ENCODE data around the gene MRPL32.

Gene MRPL32

DNA sequence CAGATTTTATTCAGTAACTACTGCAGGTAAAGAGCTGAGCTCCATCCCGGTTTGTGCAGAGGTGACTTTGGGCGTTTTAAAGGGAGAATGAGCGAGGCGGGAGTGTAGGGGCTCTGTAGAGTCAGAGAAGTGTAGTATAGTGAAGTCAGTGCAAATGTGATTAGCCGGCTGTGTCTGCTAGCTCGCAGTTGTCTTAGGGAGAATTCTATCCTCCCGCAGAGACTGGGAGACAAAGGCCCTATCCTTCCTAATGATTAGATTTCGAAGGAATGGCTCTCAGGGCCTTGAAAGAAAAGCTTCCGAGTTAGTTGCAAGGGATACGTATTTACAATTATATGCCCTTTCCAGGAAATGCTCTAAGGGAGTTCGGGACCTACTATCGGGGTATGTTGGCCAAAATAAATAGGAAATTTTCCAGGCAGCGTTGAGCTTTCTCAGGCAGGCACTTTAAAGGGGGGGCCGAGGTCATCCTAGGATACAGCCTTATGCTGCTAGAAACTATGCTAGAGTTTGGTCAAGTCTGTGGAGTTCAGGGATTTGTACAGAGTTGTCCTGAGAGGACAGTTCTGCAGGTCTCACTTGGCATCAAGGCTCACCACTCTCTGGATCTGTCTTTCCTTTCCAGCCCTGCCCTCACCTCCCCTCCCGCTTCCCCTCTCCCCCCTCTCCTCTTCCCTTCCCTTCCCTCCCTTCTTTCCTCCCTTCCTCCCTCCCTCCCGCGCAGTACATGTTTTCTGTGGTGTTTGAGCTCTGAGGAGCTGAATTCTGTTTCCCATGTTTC lies 825 bp downstream of the MRPL32 start:
- no peak for TF ChIP-seq CTCF (conservative IDR thresholded peaks at IDR 0.05; ENCODE audit: low read depth)
- peak; percentile 42 for DNase-seq (ENCODE audit: low spot score)
- CTCF ChIA-PET: interaction anchor here (0.6 to 1.4 kb wide), 7 partner anchors 8 to 990 kb away, joined by 3 to 7 read pairs (median 4); no protein-coding TSS in a partner anchor
- POLR2A ChIA-PET (ENCODE audit: low non-redundant PET): interaction anchor here (0.6 to 1.2 kb wide), 5 partner anchors 13 to 650 kb away, joined by 3 to 9 read pairs (median 4); partner anchors contain the start of gene STK17A
- H3K27ac ChIP-seq: peak overlapping the region; percentile 77

DNA sequence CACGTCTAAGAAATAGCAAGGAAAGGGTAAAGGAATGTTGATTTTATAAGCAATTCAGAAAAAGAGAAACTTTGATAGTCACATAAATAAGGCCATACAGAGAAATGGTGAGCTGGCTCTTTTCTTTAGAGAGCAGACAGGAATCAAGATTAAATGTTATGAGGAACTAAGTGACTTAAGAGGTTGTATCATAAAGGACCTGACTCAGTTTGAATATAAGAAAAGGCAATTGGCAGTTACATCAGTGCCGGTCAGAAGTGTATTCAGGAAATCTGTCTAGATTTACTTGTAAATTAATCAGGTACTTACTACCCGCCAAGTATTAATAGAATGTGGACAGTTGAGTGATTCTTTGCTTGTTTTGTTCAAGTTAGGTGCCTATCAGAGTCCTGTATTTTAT lies 2.1 kb downstream of the MRPL32 start:
- DNase-seq (ENCODE audit: low spot score): no peak
- CTCF ChIA-PET: interaction anchor here (0.7 to 0.9 kb wide), 3 partner anchors 206 to 1967 kb away, joined by 3 to 4 read pairs (median 3); no protein-coding TSS in a partner anchor
- TF ChIP-seq CTCF (conservative IDR thresholded peaks at IDR 0.05; ENCODE audit: low read depth): no peak
- POLR2A ChIA-PET (ENCODE audit: low non-redundant PET): no interaction called here
- no peak overlapping the region for H3K27ac ChIP-seq

DNA sequence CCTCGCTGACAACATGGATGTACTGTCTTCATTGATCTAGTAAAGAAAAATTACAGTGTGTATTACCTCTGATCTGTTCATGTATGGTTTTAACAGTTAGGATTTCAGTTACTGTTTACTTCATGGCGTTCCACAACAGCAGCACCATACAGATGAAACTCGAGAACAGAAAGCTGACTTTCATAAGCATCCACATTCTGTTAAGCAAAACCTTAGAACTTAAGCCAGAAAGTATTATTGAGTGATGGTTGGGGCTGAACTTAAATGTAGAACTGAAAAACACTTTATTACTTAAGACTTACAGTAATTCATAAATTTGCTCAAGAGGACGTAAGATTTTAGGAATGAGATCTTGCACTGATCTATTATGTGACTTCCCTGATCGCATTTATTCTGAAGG lies 3.7 kb downstream of the MRPL32 start:
- POLR2A ChIA-PET (ENCODE audit: low non-redundant PET): no interaction called here
- H3K27ac ChIP-seq: no peak overlapping the region

GRCh38 chr7:42939457-42940240 lies 7.5 kb downstream of the MRPL32 start:
- no peak for TF ChIP-seq CTCF (conservative IDR thresholded peaks at IDR 0.05; ENCODE audit: low read depth)
- H3K27ac ChIP-seq: no peak overlapping the region
- ChIA-PET POLR2A (ENCODE audit: low non-redundant PET) (no interaction called here), CTCF (no interaction called here)
- DNase-seq (ENCODE audit: low spot score): no peak

More for the DNA sequence above, 3.7 kb downstream of the MRPL32 start:
- no peak for TF ChIP-seq CTCF (conservative IDR thresholded peaks at IDR 0.05; ENCODE audit: low read depth)
- CTCF ChIA-PET: no interaction called here
- DNase-seq (ENCODE audit: low spot score): no peak

- DNase-seq (ENCODE audit: low spot score): peak; percentile 71
- CTCF ChIA-PET: interaction anchor here (0.6 to 1.9 kb wide), 24 partner anchors 9 to 1061 kb away, joined by 3 to 19 read pairs (median 4); partner anchors contain the start of genes MRPL32 and PSMA2
- TF ChIP-seq CTCF (conservative IDR thresholded peaks at IDR 0.05; ENCODE audit: low read depth): peak; percentile 97
- no peak overlapping the region for H3K27ac ChIP-seq
- POLR2A ChIA-PET (ENCODE audit: low non-redundant PET): no interaction called here
Observed at GRCh38 chr7:42940985-42941847, 9.0 kb downstream of the MRPL32 start.

Measured in RWPE1 (cell line).